ENCODE data around the gene CDKL5. TPM values are rescaled to one million over a fixed set of nuclear protein-coding genes. Genes with fewer than 3 reads are reported as not detected.

Gene CDKL5
- total and polyA plus RNA-seq, 12 donors = 1.1 to 12.6 (median 10.0) TPM

GRCh38 chrX:18661273-18661672, 235.9 kb downstream of the CDKL5 start:
- Histone ChIP-seq H3K4me3 (no peak overlapping the region), H3K4me1 (no peaks in the 10 kb centered on the region), H3K27ac (no peak overlapping the region), H3K36me3 (no peaks in the 10 kb centered on the region), H3K9me3 (no peaks in the 10 kb centered on the region), H3K27me3 (no peaks in the 10 kb centered on the region)
- WGBS, 2 donors = 86 to 90% methylated on average over 12 of the region's 12 CpGs
- ATAC-seq = no peak
- TF ChIP-seq, protein P1, sequence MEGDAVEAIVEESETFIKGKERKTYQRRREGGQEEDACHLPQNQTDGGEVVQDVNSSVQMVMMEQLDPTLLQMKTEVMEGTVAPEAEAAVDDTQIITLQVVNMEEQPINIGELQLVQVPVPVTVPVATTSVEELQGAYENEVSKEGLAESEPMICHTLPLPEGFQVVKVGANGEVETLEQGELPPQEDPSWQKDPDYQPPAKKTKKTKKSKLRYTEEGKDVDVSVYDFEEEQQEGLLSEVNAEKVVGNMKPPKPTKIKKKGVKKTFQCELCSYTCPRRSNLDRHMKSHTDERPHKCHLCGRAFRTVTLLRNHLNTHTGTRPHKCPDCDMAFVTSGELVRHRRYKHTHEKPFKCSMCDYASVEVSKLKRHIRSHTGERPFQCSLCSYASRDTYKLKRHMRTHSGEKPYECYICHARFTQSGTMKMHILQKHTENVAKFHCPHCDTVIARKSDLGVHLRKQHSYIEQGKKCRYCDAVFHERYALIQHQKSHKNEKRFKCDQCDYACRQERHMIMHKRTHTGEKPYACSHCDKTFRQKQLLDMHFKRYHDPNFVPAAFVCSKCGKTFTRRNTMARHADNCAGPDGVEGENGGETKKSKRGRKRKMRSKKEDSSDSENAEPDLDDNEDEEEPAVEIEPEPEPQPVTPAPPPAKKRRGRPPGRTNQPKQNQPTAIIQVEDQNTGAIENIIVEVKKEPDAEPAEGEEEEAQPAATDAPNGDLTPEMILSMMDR (IDR thresholded peaks at IDR 0.05) = no peak
- intact Hi-C loops (cut with DNase I) = no loop called here
- DNase-seq = no peak

- Histone ChIP-seq H3K4me3 (no peak overlapping the region), H3K9me3 (no peaks in the 10 kb centered on the region), H3K36me3 (no peaks in the 10 kb centered on the region), H3K27me3 (no peaks in the 10 kb centered on the region), H3K27ac (no peak overlapping the region), H3K4me1 (no peaks in the 10 kb centered on the region)
- ATAC-seq (no peak), DNase-seq (no peak)
- 85 to 88% methylated on average over 8 of the region's 8 CpGs for WGBS, 2 donors
- TF ChIP-seq, protein P1 (IDR thresholded peaks at IDR 0.05) = no peak
- intact Hi-C loops (cut with DNase I) = no loop called here
Observed at GRCh38 chrX:18664947-18665346, 239.5 kb downstream of the CDKL5 start.

- H3K4me3 ChIP-seq = no peak overlapping the region
- H3K27me3 ChIP-seq = no peaks in the 10 kb centered on the region
- WGBS, 2 donors = 86 to 88% methylated on average over 15 of the region's 15 CpGs
- TF ChIP-seq, protein P1 (IDR thresholded peaks at IDR 0.05) = no peak
- intact Hi-C loops (cut with DNase I) = no loop called here
- no peak for DNase-seq
- no peaks in the 10 kb centered on the region for H3K36me3 ChIP-seq
- no peaks in the 10 kb centered on the region for H3K9me3 ChIP-seq
- H3K27ac ChIP-seq = no peak overlapping the region
- ATAC-seq = no peak
- no peaks in the 10 kb centered on the region for H3K4me1 ChIP-seq
Observed at GRCh38 chrX:18666614-18667013, 241.2 kb downstream of the CDKL5 start.

- H3K36me3 ChIP-seq = no peaks in the 10 kb centered on the region
- intact Hi-C loops (cut with DNase I) = no loop called here
- WGBS, 2 donors = 61 to 63% methylated on average over 15 of the region's 15 CpGs
- TF ChIP-seq, protein P1 (IDR thresholded peaks at IDR 0.05) = no peak
- H3K4me3 ChIP-seq = no peak overlapping the region
- DNase-seq (no peak), ATAC-seq (no peak)
- no peaks in the 10 kb centered on the region for H3K4me1 ChIP-seq
- no peaks in the 10 kb centered on the region for H3K27me3 ChIP-seq
- no peak overlapping the region for H3K27ac ChIP-seq
- H3K9me3 ChIP-seq = no peaks in the 10 kb centered on the region
Observed at GRCh38 chrX:18668071-18668835, 242.8 kb downstream of the CDKL5 start.

All from heart right ventricle (tissue), 16 donors.